ENCODE measurements around the gene TNS3.

Gene TNS3

GRCh38 chr7:47355684-47356083 is 226.2 kb downstream of the TNS3 start:
- no peak for DNase-seq

GRCh38 chr7:47354831-47355541 is 226.9 kb downstream of the TNS3 start:
- no peak for DNase-seq

- DNase-seq, result no peak
Measured at GRCh38 chr7:47354071-47354470, 227.8 kb downstream of the TNS3 start.

GRCh38 chr7:47352394-47352968 is 229.4 kb downstream of the TNS3 start:
- DNase-seq, result no peak

GRCh38 chr7:47351233-47352154 is 230.4 kb downstream of the TNS3 start:
- DNase-seq, result no peak

- no peak for DNase-seq
Measured at GRCh38 chr7:47350425-47350824, 231.5 kb downstream of the TNS3 start.

- no peak for DNase-seq
Measured at GRCh38 chr7:47349401-47349800, 232.5 kb downstream of the TNS3 start.

GRCh38 chr7:47347816-47348385 is 234.0 kb downstream of the TNS3 start:
- DNase-seq, result no peak

- no peak for DNase-seq
Measured at GRCh38 chr7:47347346-47347745, 234.6 kb downstream of the TNS3 start.

- DNase-seq, result no peak
Measured at GRCh38 chr7:47346377-47346914, 235.5 kb downstream of the TNS3 start.

- no peak for DNase-seq
Measured at GRCh38 chr7:47345857-47346298, 236.0 kb downstream of the TNS3 start.

GRCh38 chr7:47344171-47344955 is 237.5 kb downstream of the TNS3 start:
- DNase-seq, result no peak

- no peak for DNase-seq
Measured at GRCh38 chr7:47343061-47343455, 238.9 kb downstream of the TNS3 start.

GRCh38 chr7:47342296-47343060 is 239.4 kb downstream of the TNS3 start:
- no peak for DNase-seq

- no peak for DNase-seq
Measured at GRCh38 chr7:47340517-47340916, 241.4 kb downstream of the TNS3 start.

- DNase-seq, result no peak
Measured at GRCh38 chr7:47338026-47338425, 243.9 kb downstream of the TNS3 start.

GRCh38 chr7:47337531-47337930 is 244.4 kb downstream of the TNS3 start:
- no peak for DNase-seq

- DNase-seq, result no peak
Measured at GRCh38 chr7:47336472-47337425, 245.2 kb downstream of the TNS3 start.

GRCh38 chr7:47335557-47336471 is 246.1 kb downstream of the TNS3 start:
- DNase-seq, result no peak

Measured in activated CD4-positive, alpha-beta T cell treated with anti-CD3 and anti-CD28 coated beads, Interleukin-10, Interleukin-2, amounts not matched to agents 100 ng/mL and 50 ng/mL, durations not matched to agents 16 hours and 8 hours (primary cell).